ENCODE results near the gene SLC8B1.

- TF ChIP-seq POLR2A (IDR thresholded peaks at IDR 0.05) = no peak
- TF ChIP-seq CTCF (IDR thresholded peaks at IDR 0.05) = no peak
Measured at GRCh38 chr12:113271466-113271852, 63.5 kb downstream of the SLC8B1 start.
